IPS-18c (cell line): ENCODE measurements around the gene MSRB1.
"Not testable (repeated sequence)": the region's sequence is repeated elsewhere in the genome, so short reads cannot be mapped to it uniquely, and the experiment has no call there.

ENCODE experiments used
- H3K4me3 ChIP-seq: 2 replicates; pipeline ENCODE4 v1.7.0; 2013; ENCODE audit warnings: low read depth, mild to moderate bottlenecking, low read length, moderate library complexity; ENCODE audit not compliant: insufficient read depth
- H3K9me3 ChIP-seq: one replicate; pipeline ENCODE4 v1.6.1; 2013; ENCODE audit warnings: mild to moderate bottlenecking, low read length, moderate library complexity; ENCODE audit not compliant: control insufficient read depth, insufficient read depth

The MSRB1 gene

GRCh38 chr16:1897692-1898091 is 45.3 kb downstream of the MSRB1 start:
- H3K4me3 ChIP-seq, result not testable (repeated sequence)

GRCh38 chr16:1895949-1896675 is 46.9 kb downstream of the MSRB1 start:
- Histone ChIP-seq H3K9me3 (no peaks in the 10 kb centered on the region), H3K4me3 (no peak overlapping the region)

More at GRCh38 chr16:1897692-1898091, 45.3 kb downstream of the MSRB1 start:
- not testable (repeated sequence) for H3K9me3 ChIP-seq

GRCh38 chr16:1895068-1895467 is 47.9 kb downstream of the MSRB1 start:
- H3K9me3 ChIP-seq, result no peaks in the 10 kb centered on the region
- no peak overlapping the region for H3K4me3 ChIP-seq

DNA sequence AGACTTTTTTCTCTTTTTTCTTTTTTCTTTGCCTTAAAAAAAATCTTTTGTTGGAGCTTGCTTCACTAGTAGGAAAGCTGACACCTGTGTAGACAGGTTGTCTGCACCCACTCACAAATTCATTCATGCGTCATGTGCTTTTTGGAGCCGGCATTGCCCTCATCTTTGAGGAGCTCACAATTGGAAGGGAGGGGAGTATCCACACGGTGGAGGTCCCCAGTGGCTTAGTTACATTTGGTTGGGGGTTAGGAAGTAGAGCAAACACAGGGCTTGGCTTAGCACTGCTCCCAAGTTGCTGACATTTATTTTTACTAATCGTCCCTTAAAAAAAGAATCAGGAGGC is 52.3 kb downstream of the MSRB1 start:
- Histone ChIP-seq H3K9me3 (no peaks in the 10 kb centered on the region), H3K4me3 (no peak overlapping the region)

DNA sequence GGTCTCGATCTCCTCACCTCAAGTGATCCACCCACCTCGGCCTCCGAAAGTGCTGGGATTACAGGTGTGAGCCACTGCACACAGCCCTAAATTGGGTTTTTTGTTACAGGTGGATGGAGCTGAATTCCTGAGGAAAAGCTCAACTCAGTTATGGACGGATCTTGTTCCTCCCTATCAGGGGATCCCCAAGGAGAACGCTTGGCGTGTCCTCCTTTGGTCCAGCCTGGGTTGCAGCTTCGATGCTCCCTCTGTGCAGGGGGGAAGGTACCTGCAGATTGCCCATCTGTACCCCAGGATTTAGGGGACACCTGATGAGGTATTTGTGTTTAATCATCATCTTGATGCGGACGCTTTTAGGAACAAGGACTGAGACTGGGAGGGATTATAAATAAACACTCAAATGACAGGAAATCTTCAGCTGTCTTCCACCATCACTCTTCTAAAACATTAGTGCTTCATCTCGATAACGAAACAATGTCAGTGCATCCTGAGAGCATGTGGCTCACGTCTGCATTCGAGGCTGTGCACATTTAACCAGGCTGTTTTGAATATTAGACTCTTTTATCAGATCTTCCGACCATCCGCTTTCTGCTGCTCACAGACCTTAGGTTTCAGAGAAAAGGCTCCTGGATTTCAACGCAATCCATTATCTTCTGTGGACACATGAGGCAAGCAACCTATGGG is 52.8 kb downstream of the MSRB1 start:
- no peak overlapping the region for H3K4me3 ChIP-seq
- H3K9me3 ChIP-seq, result no peaks in the 10 kb centered on the region
